HEK293 (cell line): ENCODE data around the gene GPAM.

Experiments
- CTCF ChIA-PET: fragments of 350-600 bp; formaldehyde crosslinking; extraction: SDS; loops from one replicate; lab custom pipeline; 2021; ENCODE audit warnings: antibody characterized with exemption; lab: Yijun Ruan, JAX
- POLR2A ChIA-PET: fragments of 300-600 bp; formaldehyde crosslinking; extraction: SDS; loops from one replicate; lab custom pipeline; 2020; ENCODE audit warnings: antibody characterized with exemption, inconsistent platforms; lab: Yijun Ruan, JAX
- H3K27ac ChIP-seq: fragments of 200-500 bp; sonication (Bioruptor generic); 2 replicates; pipeline ENCODE4 v1.5.1; 2014; ENCODE audit warnings: low read depth, low read length, control low read depth, inconsistent platforms; ENCODE audit errors: extremely low read depth
- H3K36me3 ChIP-seq, 2 experiments: fragments of 200-500 bp in 1 of 2; sonication (Bioruptor generic) in 1 of 2; 1 replicate in 1 of 2; 2 replicates in 1 of 2; pipeline ENCODE4 v1.5.1; 2014 to 2017; ENCODE audit warnings: inconsistent platforms in 2 of 2, low read length in 2 of 2; ENCODE audit not compliant: control insufficient read depth in 2 of 2, insufficient read depth in 1 of 2
- H3K4me1 ChIP-seq: fragments of 200-500 bp; sonication (Bioruptor generic); 2 replicates; pipeline ENCODE4 v1.5.1; 2014; ENCODE audit warnings: mild to moderate bottlenecking, low read length, inconsistent platforms; ENCODE audit not compliant: control insufficient read depth, insufficient read depth
- H3K4me3 ChIP-seq: 2 replicates; pipeline ENCODE4 v1.5.1; 2011; ENCODE audit warnings: low read depth, mild to moderate bottlenecking, control low read depth, low read length, moderate library complexity
- H3K9me3 ChIP-seq: fragments of 200-500 bp; sonication (Bioruptor generic); 2 replicates; pipeline ENCODE4 v1.5.1; 2014; ENCODE audit warnings: low read depth, low read length, inconsistent platforms; ENCODE audit not compliant: control insufficient read depth, insufficient read depth
- KLF16 ChIP-seq: fragments of 450-650 bp; formaldehyde crosslinking; IDR thresholded peaks from 2 replicates; pipeline ENCODE4 v1.5.1; 2017; ENCODE audit warnings: missing biosample characterization, missing genetic modification characterization
- MZF1 ChIP-seq: fragments of 450-650 bp; formaldehyde crosslinking; IDR thresholded peaks from 2 replicates; pipeline ENCODE4 v1.5.1; 2017; ENCODE audit warnings: missing biosample characterization, missing genetic modification characterization, borderline replicate concordance
- RBAK ChIP-seq: fragments of 450-650 bp; formaldehyde crosslinking; IDR thresholded peaks from 2 replicates; pipeline ENCODE4 v1.5.1; 2016; ENCODE audit warnings: missing biosample characterization, missing genetic modification characterization
- ZNF121 ChIP-seq: fragments of 450-650 bp; formaldehyde crosslinking; IDR thresholded peaks from 2 replicates; pipeline ENCODE4 v1.5.1; 2016; ENCODE audit warnings: missing biosample characterization, missing genetic modification characterization
- ZNF202 ChIP-seq: fragments of 450-650 bp; formaldehyde crosslinking; IDR thresholded peaks from 2 replicates; pipeline ENCODE4 v1.5.1; 2016; ENCODE audit warnings: missing biosample characterization, missing genetic modification characterization, borderline replicate concordance
- ZNF23 ChIP-seq: fragments of 450-650 bp; formaldehyde crosslinking; IDR thresholded peaks from 2 replicates; pipeline ENCODE4 v1.5.1; 2016; ENCODE audit warnings: missing biosample characterization, missing genetic modification characterization, borderline replicate concordance
- ZNF366 ChIP-seq: fragments of 450-650 bp; formaldehyde crosslinking; conservative IDR thresholded peaks from 2 replicates; pipeline ENCODE4 v1.5.1; 2016; ENCODE audit warnings: missing biosample characterization, missing genetic modification characterization
- ZNF549 ChIP-seq: fragments of 450-650 bp; IDR thresholded peaks from 2 replicates; pipeline ENCODE4 v1.5.1; 2018; ENCODE audit warnings: missing biosample characterization, missing genetic modification characterization, mild to moderate bottlenecking, inconsistent platforms, moderate library complexity
- ZNF558 ChIP-seq: fragments of 450-650 bp; formaldehyde crosslinking; IDR thresholded peaks from 2 replicates; pipeline ENCODE4 v1.5.1; 2016; ENCODE audit warnings: missing biosample characterization, missing genetic modification characterization
- ZNF621 ChIP-seq: fragments of 450-650 bp; formaldehyde crosslinking; IDR thresholded peaks from 2 replicates; pipeline ENCODE4 v1.5.1; 2017; ENCODE audit warnings: missing biosample characterization, missing genetic modification characterization
- ZNF623 ChIP-seq: fragments of 450-650 bp; formaldehyde crosslinking; IDR thresholded peaks from 2 replicates; pipeline ENCODE4 v1.5.1; 2016; ENCODE audit warnings: missing biosample characterization, missing genetic modification characterization
- ZNF654 ChIP-seq: fragments of 450-650 bp; formaldehyde crosslinking; IDR thresholded peaks from 2 replicates; pipeline ENCODE4 v1.5.1; 2016; ENCODE audit warnings: low read depth, missing biosample characterization, missing genetic modification characterization
- ZNF658 ChIP-seq: fragments of 450-650 bp; formaldehyde crosslinking; IDR thresholded peaks from 2 replicates; pipeline ENCODE4; 2016; ENCODE audit warnings: missing biosample characterization, missing genetic modification characterization
- ZSCAN23 ChIP-seq: fragments of 450-650 bp; formaldehyde crosslinking; IDR thresholded peaks from 2 replicates; pipeline ENCODE4 v1.5.1; 2016; ENCODE audit warnings: missing biosample characterization, missing genetic modification characterization
- TF ChIP-seq, protein P1 (sequence below): fragments of 450-650 bp; formaldehyde crosslinking; IDR thresholded peaks from 2 replicates; pipeline ENCODE4 v1.5.1; 2017; ENCODE audit warnings: missing biosample characterization, missing genetic modification characterization
- TF ChIP-seq, protein P2 (sequence below): fragments of 450-650 bp; formaldehyde crosslinking; IDR thresholded peaks from 2 replicates; pipeline ENCODE4 v1.5.1; 2016; ENCODE audit warnings: missing biosample characterization, missing genetic modification characterization
- TF ChIP-seq, protein P3 (sequence below): fragments of 450-650 bp; formaldehyde crosslinking; IDR thresholded peaks from 2 replicates; pipeline ENCODE4 v1.5.1; 2016; ENCODE audit warnings: missing biosample characterization, missing genetic modification characterization
- TF ChIP-seq, protein P4 (sequence below): fragments of 450-650 bp; formaldehyde crosslinking; IDR thresholded peaks from 2 replicates; pipeline ENCODE4 v1.5.1; 2016; ENCODE audit warnings: missing biosample characterization, missing genetic modification characterization

Gene GPAM

DNA sequence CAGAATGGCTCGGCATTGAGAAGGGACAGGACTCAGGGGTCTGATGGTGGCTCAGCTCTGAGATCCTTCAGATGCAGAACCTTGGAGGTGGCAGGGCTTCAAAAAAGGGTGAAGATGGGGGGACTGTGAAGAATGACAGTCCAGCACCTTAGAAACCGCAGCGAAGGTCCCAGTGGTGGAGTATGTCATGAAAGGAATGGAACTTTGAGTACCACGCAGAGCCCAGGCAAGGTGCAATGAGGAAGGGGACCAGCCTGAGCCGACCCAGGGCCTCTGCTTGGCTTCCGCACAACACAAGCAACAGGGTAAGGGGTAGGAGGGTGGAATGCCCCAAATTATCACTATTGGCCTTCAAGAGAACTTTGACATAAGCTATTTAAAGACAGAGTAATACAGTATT, 8.2 kb upstream of the GPAM start (continued):
- TF ChIP-seq, protein P1, sequence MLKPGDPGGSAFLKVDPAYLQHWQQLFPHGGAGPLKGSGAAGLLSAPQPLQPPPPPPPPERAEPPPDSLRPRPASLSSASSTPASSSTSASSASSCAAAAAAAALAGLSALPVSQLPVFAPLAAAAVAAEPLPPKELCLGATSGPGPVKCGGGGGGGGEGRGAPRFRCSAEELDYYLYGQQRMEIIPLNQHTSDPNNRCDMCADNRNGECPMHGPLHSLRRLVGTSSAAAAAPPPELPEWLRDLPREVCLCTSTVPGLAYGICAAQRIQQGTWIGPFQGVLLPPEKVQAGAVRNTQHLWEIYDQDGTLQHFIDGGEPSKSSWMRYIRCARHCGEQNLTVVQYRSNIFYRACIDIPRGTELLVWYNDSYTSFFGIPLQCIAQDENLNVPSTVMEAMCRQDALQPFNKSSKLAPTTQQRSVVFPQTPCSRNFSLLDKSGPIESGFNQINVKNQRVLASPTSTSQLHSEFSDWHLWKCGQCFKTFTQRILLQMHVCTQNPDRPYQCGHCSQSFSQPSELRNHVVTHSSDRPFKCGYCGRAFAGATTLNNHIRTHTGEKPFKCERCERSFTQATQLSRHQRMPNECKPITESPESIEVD: no peak
- TF ChIP-seq ZNF558 (tag by site-specific recombination): no peak

DNA sequence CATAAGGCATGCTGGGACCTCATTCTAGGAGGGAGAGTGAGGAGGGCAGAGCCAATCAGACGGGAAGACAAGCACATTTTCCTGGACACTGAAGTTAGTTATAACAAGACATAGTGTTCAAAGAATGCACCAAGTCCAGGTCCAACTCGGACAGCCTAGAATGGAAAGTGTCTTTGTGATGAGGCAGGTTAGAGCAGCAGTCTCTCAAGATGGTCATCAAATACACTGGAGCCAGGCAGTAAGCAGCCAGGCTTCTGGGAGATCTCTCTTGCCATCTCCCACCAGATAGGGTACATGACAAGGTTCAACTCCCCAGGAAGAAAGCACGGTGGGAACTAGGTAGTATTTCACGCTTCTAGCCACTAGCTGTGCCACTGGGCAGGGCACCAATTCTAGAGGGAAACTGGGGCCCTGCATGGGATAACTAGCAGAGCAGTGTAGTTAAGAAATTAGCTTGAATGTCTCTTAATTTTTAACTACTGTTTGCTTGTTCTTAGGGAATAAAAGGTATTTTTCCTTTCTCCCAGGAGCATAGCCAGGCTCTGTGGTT, 7.6 kb upstream of the GPAM start:
- Histone ChIP-seq H3K4me3 (no peak overlapping the region), H3K9me3 (no peaks in the 10 kb centered on the region), H3K4me1 (no peaks in the 10 kb centered on the region), H3K36me3 (no peaks in the 10 kb centered on the region), H3K27ac (no peak overlapping the region)
- ChIA-PET POLR2A (no interaction called here), CTCF (interaction anchor here (1.1 kb wide), 1 partner anchor 50 kb away, joined by 5 read pairs; no protein-coding TSS in a partner anchor)
- no peak for TF ChIP-seq ZNF23 (tag by site-specific recombination)
- no peak for TF ChIP-seq ZNF366 (tag by site-specific recombination)
- no peak for TF ChIP-seq ZNF623 (tag by site-specific recombination)
- no peak for TF ChIP-seq ZNF549 (tag by site-specific recombination)
- TF ChIP-seq, protein P2, sequence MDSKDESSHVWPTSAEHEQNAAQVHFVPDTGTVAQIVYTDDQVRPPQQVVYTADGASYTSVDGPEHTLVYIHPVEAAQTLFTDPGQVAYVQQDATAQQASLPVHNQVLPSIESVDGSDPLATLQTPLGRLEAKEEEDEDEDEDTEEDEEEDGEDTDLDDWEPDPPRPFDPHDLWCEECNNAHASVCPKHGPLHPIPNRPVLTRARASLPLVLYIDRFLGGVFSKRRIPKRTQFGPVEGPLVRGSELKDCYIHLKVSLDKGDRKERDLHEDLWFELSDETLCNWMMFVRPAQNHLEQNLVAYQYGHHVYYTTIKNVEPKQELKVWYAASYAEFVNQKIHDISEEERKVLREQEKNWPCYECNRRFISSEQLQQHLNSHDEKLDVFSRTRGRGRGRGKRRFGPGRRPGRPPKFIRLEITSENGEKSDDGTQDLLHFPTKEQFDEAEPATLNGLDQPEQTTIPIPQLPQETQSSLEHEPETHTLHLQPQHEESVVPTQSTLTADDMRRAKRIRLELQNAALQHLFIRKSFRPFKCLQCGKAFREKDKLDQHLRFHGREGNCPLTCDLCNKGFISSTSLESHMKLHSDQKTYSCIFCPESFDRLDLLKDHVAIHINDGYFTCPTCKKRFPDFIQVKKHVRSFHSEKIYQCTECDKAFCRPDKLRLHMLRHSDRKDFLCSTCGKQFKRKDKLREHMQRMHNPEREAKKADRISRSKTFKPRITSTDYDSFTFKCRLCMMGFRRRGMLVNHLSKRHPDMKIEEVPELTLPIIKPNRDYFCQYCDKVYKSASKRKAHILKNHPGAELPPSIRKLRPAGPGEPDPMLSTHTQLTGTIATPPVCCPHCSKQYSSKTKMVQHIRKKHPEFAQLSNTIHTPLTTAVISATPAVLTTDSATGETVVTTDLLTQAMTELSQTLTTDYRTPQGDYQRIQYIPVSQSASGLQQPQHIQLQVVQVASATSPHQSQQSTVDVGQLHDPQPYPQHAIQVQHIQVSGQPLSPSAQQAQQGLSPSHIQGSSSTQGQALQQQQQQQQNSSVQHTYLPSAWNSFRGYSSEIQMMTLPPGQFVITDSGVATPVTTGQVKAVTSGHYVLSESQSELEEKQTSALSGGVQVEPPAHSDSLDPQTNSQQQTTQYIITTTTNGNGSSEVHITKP (tag by site-specific recombination): no peak
- no peak for TF ChIP-seq ZNF121 (tag by site-specific recombination)
- no peak for TF ChIP-seq ZNF621 (tag by site-specific recombination)
- TF ChIP-seq MZF1 (tag by site-specific recombination): no peak
- TF ChIP-seq ZSCAN23 (tag by site-specific recombination): no peak
- no peak for TF ChIP-seq RBAK (tag by site-specific recombination)
- TF ChIP-seq ZNF654 (tag by site-specific recombination): no peak
- TF ChIP-seq, protein P3, sequence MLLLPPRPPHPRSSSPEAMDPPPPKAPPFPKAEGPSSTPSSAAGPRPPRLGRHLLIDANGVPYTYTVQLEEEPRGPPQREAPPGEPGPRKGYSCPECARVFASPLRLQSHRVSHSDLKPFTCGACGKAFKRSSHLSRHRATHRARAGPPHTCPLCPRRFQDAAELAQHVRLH (tag by site-specific recombination): no peak
- no peak for TF ChIP-seq KLF16 (tag by site-specific recombination)
- no peak for TF ChIP-seq ZNF202 (tag by site-specific recombination)
- no peak for TF ChIP-seq ZNF658 (tag by site-specific recombination)
- TF ChIP-seq, protein P4, sequence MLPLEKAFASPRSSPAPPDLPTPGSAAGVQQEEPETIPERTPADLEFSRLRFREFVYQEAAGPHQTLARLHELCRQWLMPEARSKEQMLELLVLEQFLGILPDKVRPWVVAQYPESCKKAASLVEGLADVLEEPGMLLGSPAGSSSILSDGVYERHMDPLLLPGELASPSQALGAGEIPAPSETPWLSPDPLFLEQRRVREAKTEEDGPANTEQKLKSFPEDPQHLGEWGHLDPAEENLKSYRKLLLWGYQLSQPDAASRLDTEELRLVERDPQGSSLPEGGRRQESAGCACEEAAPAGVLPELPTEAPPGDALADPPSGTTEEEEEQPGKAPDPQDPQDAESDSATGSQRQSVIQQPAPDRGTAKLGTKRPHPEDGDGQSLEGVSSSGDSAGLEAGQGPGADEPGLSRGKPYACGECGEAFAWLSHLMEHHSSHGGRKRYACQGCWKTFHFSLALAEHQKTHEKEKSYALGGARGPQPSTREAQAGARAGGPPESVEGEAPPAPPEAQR: no peak
